ENCODE measurements around the gene LRMDA.

Gene LRMDA

DNA sequence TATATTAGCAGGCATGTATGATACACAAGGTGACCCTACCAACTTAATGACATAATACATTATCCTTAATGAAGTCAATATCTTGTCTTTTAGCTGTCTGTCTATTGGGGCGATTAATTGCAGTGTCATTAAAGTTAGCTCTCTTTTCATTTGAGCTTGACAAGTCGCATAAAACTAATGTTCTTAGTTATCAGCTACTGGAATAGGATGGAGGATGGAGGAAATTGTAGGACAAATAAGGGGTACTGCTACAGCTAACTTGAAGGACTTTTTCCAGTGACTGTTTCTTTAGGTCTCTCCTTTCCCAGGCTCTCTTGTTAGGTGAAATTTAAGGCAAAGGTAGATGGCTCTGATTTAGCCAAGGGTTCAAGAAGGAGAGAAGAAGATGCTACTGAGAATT lies 506.4 kb downstream of the LRMDA start:
- peaks cover 3% of the 10 kb centered on the region for H3K27me3 Mint-ChIP-seq (ENCODE audit: low read depth)
- no peaks in the 10 kb centered on the region for H3K36me3 Mint-ChIP-seq (ENCODE audit: low read depth)
- H3K4me1 Mint-ChIP-seq (ENCODE audit: low read depth) = no peaks in the 10 kb centered on the region

DNA sequence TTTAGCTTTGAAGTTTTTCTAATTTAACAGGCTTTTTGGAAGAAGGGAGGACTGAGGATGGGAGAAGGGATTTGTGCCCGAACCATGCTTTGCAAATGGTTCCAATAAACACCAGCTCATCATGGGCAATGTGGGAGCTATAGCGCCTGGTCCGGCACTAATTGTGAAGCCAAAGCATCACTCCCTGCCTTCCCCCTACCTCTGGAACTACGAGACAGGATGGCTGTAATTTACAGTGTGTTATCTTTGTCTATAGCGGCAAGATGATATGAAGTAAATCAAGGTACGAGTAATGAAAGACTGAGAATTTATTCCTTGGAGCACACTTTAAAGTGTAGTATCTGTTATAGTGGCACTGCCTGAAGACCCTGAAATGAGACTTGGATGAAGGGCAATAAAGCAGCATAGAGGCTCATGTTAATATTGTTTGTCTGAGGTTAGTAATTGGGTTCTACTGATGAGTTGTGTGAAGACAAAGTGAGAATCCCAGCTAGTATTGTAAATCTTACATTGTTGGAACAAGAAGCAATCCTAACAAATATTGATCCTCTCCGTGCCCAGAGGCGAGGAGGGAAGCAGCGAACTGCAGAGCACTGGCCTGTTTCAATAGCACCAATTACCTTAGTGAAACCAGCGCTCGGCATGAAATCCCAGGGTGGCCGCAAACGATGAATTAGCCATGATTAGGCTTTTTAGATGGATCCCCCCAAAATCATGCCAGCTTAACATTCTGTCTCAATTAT lies 507.1 kb downstream of the LRMDA start:
- Mint-ChIP-seq H3K9me3 (no peaks in the 10 kb centered on the region), H3K27me3 (ENCODE audit: low read depth) (peaks cover 3% of the 10 kb centered on the region)

More for the DNA sequence above, 506.4 kb downstream of the LRMDA start:
- Mint-ChIP-seq H3K9me3 (no peaks in the 10 kb centered on the region), H3K27ac (no peak overlapping the region), H3K4me3 (no peak overlapping the region)

DNA sequence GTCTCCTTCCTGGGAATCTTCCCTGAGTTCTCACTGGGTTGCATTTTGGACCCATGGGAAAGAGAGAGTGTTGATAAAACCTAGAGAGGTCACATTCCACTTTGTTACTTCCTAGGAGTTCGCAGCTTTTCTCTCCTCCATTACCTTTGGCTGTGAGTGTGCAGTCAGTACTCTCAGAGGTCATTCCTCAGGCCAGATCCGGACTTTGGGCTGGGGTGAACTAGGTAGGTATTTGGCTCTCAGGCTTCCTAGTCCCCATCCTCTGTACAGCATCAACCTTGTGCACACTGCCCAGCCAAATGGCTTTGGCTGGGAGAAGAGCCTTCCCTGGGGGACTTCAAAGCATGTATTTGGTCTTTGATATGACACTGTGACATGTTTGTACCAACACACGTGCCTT lies 508.1 kb downstream of the LRMDA start:
- Mint-ChIP-seq H3K4me3 (no peak overlapping the region), H3K4me1 (ENCODE audit: low read depth) (no peaks in the 10 kb centered on the region), H3K27ac (no peak overlapping the region), H3K36me3 (ENCODE audit: low read depth) (no peaks in the 10 kb centered on the region), H3K27me3 (ENCODE audit: low read depth) (peaks cover 3% of the 10 kb centered on the region), H3K9me3 (peaks cover 3% of the 10 kb centered on the region)

More for the DNA sequence above, 507.1 kb downstream of the LRMDA start:
- Mint-ChIP-seq H3K4me3 (no peak overlapping the region), H3K27ac (no peak overlapping the region), H3K36me3 (ENCODE audit: low read depth) (no peaks in the 10 kb centered on the region), H3K4me1 (ENCODE audit: low read depth) (no peaks in the 10 kb centered on the region)

DNA sequence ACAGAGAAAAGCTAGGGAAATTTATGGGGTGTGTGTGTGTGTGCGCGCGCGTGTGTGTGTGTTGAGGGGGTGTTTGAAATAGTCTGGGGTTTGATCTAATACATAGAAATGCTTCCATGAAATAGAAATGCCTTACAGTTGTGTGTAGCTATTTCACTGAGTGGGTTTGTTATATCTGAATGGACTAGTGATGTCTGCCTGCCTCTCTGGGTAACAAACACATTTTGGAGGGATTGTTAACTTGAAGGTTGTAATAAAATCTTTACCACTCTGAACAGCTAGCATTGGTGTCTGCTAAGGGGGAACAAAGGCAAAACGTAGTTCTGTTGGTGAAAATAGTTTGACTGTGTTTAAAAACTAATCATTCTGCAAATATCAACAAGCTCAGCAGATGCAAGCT lies 509.3 kb downstream of the LRMDA start:
- H3K4me1 Mint-ChIP-seq (ENCODE audit: low read depth) = no peaks in the 10 kb centered on the region
- H3K9me3 Mint-ChIP-seq = peaks cover 3% of the 10 kb centered on the region
- no peaks in the 10 kb centered on the region for H3K36me3 Mint-ChIP-seq (ENCODE audit: low read depth)
- H3K27me3 Mint-ChIP-seq (ENCODE audit: low read depth) = peaks cover 3% of the 10 kb centered on the region
- no peak overlapping the region for H3K4me3 Mint-ChIP-seq
- no peak overlapping the region for H3K27ac Mint-ChIP-seq

- H3K4me3 Mint-ChIP-seq = no peak overlapping the region
- H3K27me3 Mint-ChIP-seq (ENCODE audit: low read depth) = peaks cover 3% of the 10 kb centered on the region
- H3K27ac Mint-ChIP-seq = no peak overlapping the region
- no peaks in the 10 kb centered on the region for H3K4me1 Mint-ChIP-seq (ENCODE audit: low read depth)
- H3K36me3 Mint-ChIP-seq (ENCODE audit: low read depth) = no peaks in the 10 kb centered on the region
- H3K9me3 Mint-ChIP-seq = peaks cover 3% of the 10 kb centered on the region
Observed at GRCh38 chr10:75941223-75941801, 509.9 kb downstream of the LRMDA start.

- Mint-ChIP-seq H3K4me3 (no peak overlapping the region), H3K27me3 (ENCODE audit: low read depth) (no peaks in the 10 kb centered on the region), H3K36me3 (ENCODE audit: low read depth) (no peaks in the 10 kb centered on the region), H3K4me1 (ENCODE audit: low read depth) (no peaks in the 10 kb centered on the region), H3K9me3 (peaks cover 3% of the 10 kb centered on the region), H3K27ac (no peak overlapping the region)
Observed at GRCh38 chr10:75944061-75944460, 512.6 kb downstream of the LRMDA start.

DNA sequence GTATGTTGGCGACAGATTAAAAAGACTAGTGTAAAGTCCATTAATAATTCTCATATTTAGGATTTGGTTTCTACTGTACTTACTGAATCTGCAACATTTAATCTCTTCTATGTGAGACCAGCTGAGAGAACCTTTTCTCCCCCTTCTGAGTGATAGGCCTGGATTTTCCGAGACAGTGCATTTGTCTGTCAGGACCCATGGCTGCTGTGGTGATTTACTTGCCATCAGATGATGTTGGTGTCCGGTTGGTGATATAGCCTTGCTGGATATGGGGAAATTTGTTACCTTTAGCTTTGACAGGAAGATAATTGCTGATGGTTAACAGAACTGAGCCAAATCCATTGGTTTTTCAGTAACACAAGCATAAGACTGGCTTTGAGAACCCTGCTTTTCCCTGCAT lies 517.2 kb downstream of the LRMDA start:
- Mint-ChIP-seq H3K9me3 (peaks cover 3% of the 10 kb centered on the region), H3K27me3 (ENCODE audit: low read depth) (no peaks in the 10 kb centered on the region), H3K4me1 (ENCODE audit: low read depth) (no peaks in the 10 kb centered on the region), H3K4me3 (no peak overlapping the region), H3K27ac (no peak overlapping the region), H3K36me3 (ENCODE audit: low read depth) (no peaks in the 10 kb centered on the region)

DNA sequence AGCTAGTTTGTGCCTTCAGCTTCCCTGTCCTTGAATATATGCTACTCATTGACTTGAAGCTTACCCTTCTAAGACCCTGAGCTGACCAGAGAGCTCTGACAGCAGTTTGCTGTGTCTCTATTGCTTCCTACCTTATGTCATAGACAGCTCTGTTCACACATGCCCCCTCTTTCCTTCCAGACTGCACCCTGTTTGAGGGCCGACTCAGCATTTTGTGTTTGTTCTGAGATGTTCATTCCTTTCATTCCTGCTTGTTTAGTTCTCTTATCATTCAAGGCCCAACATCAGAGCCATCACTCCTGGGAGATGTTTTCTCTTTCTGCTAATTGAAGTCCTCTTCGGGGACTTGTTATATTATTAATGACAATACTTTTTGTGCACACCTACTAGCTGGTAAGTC lies 518.9 kb downstream of the LRMDA start:
- Mint-ChIP-seq H3K27ac (no peak overlapping the region), H3K4me3 (no peak overlapping the region), H3K9me3 (no peaks in the 10 kb centered on the region), H3K4me1 (ENCODE audit: low read depth) (no peaks in the 10 kb centered on the region), H3K27me3 (ENCODE audit: low read depth) (no peaks in the 10 kb centered on the region), H3K36me3 (ENCODE audit: low read depth) (no peaks in the 10 kb centered on the region)

DNA sequence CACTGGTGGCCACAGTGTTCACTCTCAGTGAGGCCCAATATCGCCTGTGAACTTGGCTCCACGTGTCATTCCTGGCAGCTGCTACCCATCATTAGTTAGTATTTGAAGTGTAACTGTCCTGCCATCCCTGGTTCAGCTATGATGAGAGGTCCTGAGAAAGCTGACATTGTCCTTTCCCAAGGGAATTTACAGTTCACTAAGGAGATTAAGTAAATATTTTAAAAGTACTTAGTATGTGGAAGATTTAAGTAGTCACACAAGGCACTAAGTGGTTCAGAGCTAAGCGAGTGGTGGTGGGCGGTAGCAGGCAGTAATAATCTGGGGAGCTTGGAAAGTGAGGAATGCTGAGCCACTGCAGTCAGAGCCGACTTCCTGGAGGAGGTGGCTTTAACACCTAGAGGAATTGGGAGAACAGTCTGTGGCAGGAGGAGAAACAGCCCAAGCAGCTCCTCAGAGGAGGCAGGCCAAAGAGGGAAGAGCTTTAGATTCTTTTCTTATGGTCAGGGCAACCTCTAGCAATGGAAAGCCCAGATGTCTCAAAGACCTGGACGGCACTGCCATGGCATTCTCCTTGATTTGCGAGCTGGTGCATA lies 519.7 kb downstream of the LRMDA start:
- H3K27me3 Mint-ChIP-seq (ENCODE audit: low read depth) = no peaks in the 10 kb centered on the region
- H3K27ac Mint-ChIP-seq = no peak overlapping the region
- H3K36me3 Mint-ChIP-seq (ENCODE audit: low read depth) = no peaks in the 10 kb centered on the region
- no peak overlapping the region for H3K4me3 Mint-ChIP-seq
- no peaks in the 10 kb centered on the region for H3K4me1 Mint-ChIP-seq (ENCODE audit: low read depth)
- no peaks in the 10 kb centered on the region for H3K9me3 Mint-ChIP-seq

DNA sequence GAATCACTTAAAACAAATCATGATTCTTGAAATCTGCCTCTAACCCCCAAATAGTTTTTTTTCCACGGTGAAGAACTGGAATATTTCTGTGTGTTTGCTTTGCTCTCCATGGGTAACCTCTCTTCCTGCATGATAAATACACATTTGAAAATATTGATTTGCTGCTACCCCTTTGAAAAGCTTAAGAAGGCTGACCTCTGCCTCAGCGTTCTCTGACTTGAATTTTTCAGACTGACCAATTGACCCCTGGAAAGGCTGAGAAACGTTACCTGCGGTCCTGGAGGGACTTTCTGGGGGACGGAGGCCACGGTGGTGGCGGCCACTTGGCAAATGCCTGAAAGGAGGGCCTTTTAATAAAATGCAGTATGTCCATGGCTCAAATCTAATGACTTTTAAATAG lies 520.2 kb downstream of the LRMDA start:
- Mint-ChIP-seq H3K4me3 (no peak overlapping the region), H3K36me3 (ENCODE audit: low read depth) (no peaks in the 10 kb centered on the region), H3K27me3 (ENCODE audit: low read depth) (no peaks in the 10 kb centered on the region), H3K27ac (no peak overlapping the region), H3K4me1 (ENCODE audit: low read depth) (no peaks in the 10 kb centered on the region), H3K9me3 (no peaks in the 10 kb centered on the region)

GRCh38 chr10:75952093-75952492 lies 520.7 kb downstream of the LRMDA start:
- H3K4me1 Mint-ChIP-seq (ENCODE audit: low read depth) = no peaks in the 10 kb centered on the region
- H3K27me3 Mint-ChIP-seq (ENCODE audit: low read depth) = no peaks in the 10 kb centered on the region
- no peaks in the 10 kb centered on the region for H3K36me3 Mint-ChIP-seq (ENCODE audit: low read depth)
- H3K4me3 Mint-ChIP-seq = no peak overlapping the region
- no peak overlapping the region for H3K27ac Mint-ChIP-seq
- no peaks in the 10 kb centered on the region for H3K9me3 Mint-ChIP-seq

- Mint-ChIP-seq H3K9me3 (peaks cover 4% of the 10 kb centered on the region), H3K27ac (no peak overlapping the region), H3K4me1 (ENCODE audit: low read depth) (no peaks in the 10 kb centered on the region), H3K36me3 (ENCODE audit: low read depth) (no peaks in the 10 kb centered on the region), H3K4me3 (no peak overlapping the region), H3K27me3 (ENCODE audit: low read depth) (no peaks in the 10 kb centered on the region)
Observed at GRCh38 chr10:75954486-75954885, 523.1 kb downstream of the LRMDA start.

- Mint-ChIP-seq H3K4me3 (no peak overlapping the region), H3K36me3 (ENCODE audit: low read depth) (no peaks in the 10 kb centered on the region), H3K9me3 (peaks cover 4% of the 10 kb centered on the region), H3K4me1 (ENCODE audit: low read depth) (no peaks in the 10 kb centered on the region), H3K27me3 (ENCODE audit: low read depth) (no peaks in the 10 kb centered on the region), H3K27ac (no peak overlapping the region)
Observed at GRCh38 chr10:75955973-75956502, 524.6 kb downstream of the LRMDA start.

GRCh38 chr10:75956624-75957023 lies 525.2 kb downstream of the LRMDA start:
- no peaks in the 10 kb centered on the region for H3K4me1 Mint-ChIP-seq (ENCODE audit: low read depth)
- no peaks in the 10 kb centered on the region for H3K36me3 Mint-ChIP-seq (ENCODE audit: low read depth)
- no peak overlapping the region for H3K4me3 Mint-ChIP-seq

More at GRCh38 chr10:75956624-75957023, 525.2 kb downstream of the LRMDA start:
- Mint-ChIP-seq H3K9me3 (peaks cover 4% of the 10 kb centered on the region), H3K27ac (no peak overlapping the region), H3K27me3 (ENCODE audit: low read depth) (no peaks in the 10 kb centered on the region)

Measured in T-helper 1 cell treated with Interleukin-12 subunit alpha and Interleukin-12 subunit beta and Interleukin-4 antibody, amounts not matched to agents 30 μg/mL and 1 μg/mL, for 36 hours (primary cell).